DMS114 treated with DMSO at 0.1 percent for 48 hours (cell line): ENCODE measurements around the gene PUDP.

Experiments used
- DNase-seq: peaks from one replicate; lab custom pipeline; 2025; ENCODE audit not compliant: unreplicated experiment; lab: John Stamatoyannopoulos, UW

Gene PUDP

GRCh38 chrX:7147413-7147977 is 458 bp downstream of the PUDP start, which contains the start of gene STS:
TSS of gene STS (plus strand) at chrX:7147712. CDS start at chrX:7253200, 105,488 bp downstream.
- DNase-seq = no peak

GRCh38 chrX:7146703-7147412 is 1.1 kb downstream of the PUDP start:
- DNase-seq = no peak

GRCh38 chrX:7146020-7146702 is 1.8 kb downstream of the PUDP start:
- DNase-seq = no peak

GRCh38 chrX:7145454-7145853 is 2.5 kb downstream of the PUDP start:
- DNase-seq = no peak

GRCh38 chrX:7143941-7144525 is 3.9 kb downstream of the PUDP start:
- no peak for DNase-seq

- no peak for DNase-seq
Observed at GRCh38 chrX:7143076-7143475, 4.9 kb downstream of the PUDP start.

GRCh38 chrX:7139202-7140081 is 8.5 kb downstream of the PUDP start:
- DNase-seq = no peak

- DNase-seq = no peak
Observed at GRCh38 chrX:7134981-7135380, 13.0 kb downstream of the PUDP start.

- no peak for DNase-seq
Observed at GRCh38 chrX:7133050-7133440, 14.9 kb downstream of the PUDP start.

GRCh38 chrX:7132335-7133049 is 15.5 kb downstream of the PUDP start:
- DNase-seq = no peak

GRCh38 chrX:7131621-7132020 is 16.3 kb downstream of the PUDP start:
- DNase-seq = no peak

GRCh38 chrX:7127056-7127455 is 20.9 kb downstream of the PUDP start:
- no peak for DNase-seq

GRCh38 chrX:7120878-7121219 is 27.1 kb downstream of the PUDP start:
- DNase-seq = no peak

- no peak for DNase-seq
Observed at GRCh38 chrX:7119950-7120877, 27.7 kb downstream of the PUDP start.

GRCh38 chrX:7117587-7117986 is 30.4 kb downstream of the PUDP start:
- DNase-seq = no peak

GRCh38 chrX:7116081-7116480 is 31.9 kb downstream of the PUDP start:
- no peak for DNase-seq

GRCh38 chrX:7115557-7115956 is 32.4 kb downstream of the PUDP start:
- DNase-seq = no peak

- DNase-seq = no peak
Observed at GRCh38 chrX:7112071-7112470, 35.9 kb downstream of the PUDP start.

- DNase-seq = no peak
Observed at GRCh38 chrX:7111518-7111917, 36.4 kb downstream of the PUDP start.
